ENCODE measurements around the gene EEFSEC.

GRCh38 chr3:128296469-128297251, 143.4 kb downstream of the EEFSEC start:
- TF ChIP-seq CTCF (IDR thresholded peaks at IDR 0.05): no peak
- TF ChIP-seq POLR2AphosphoS5 (IDR thresholded peaks at IDR 0.05; ENCODE audit: low read depth, low read length): no peak

Data from Panc1 (cell line).